LNCaP clone FGC (cell line): ENCODE data around the gene LSM12.
"Not testable (repeated sequence)": the region's sequence is repeated elsewhere in the genome, so short reads cannot be mapped to it uniquely, and the experiment has no call there.

Experiments used
- DNase-seq: peaks from one replicate; pipeline ENCODE4 v3.0.0-alpha.2; 2011; ENCODE audit warnings: low read depth
- H3K4me3 ChIP-seq: 2 replicates; pipeline ENCODE4 v1.5.1; 2011; ENCODE audit warnings: mild to moderate bottlenecking, low read depth, low read length, control low read depth
- CTCF ChIP-seq: IDR thresholded peaks from 2 replicates; pipeline ENCODE4 v1.5.1; 2012; ENCODE audit warnings: mild to moderate bottlenecking; ENCODE audit not compliant: control insufficient read depth, insufficient read depth; ENCODE audit errors: extremely low read depth

LSM12 gene

GRCh38 chr17:44038604-44039011 is 27.9 kb downstream of the LSM12 start:
- no peak for DNase-seq
- no peak overlapping the region for H3K4me3 ChIP-seq
- TF ChIP-seq CTCF: no peak

- no peak overlapping the region for H3K4me3 ChIP-seq
- TF ChIP-seq CTCF: no peak
- DNase-seq: no peak
Measured at GRCh38 chr17:44037471-44037870, 29.0 kb downstream of the LSM12 start.

- not testable (repeated sequence) for DNase-seq, H3K4me3 ChIP-seq
Measured at GRCh38 chr17:44034688-44035087, 31.8 kb downstream of the LSM12 start.

GRCh38 chr17:44033861-44034408 is 32.5 kb downstream of the LSM12 start:
- no peak overlapping the region for H3K4me3 ChIP-seq
- no peak for TF ChIP-seq CTCF
- DNase-seq: no peak

- TF ChIP-seq CTCF: no peak
- DNase-seq: no peak
- H3K4me3 ChIP-seq: no peak overlapping the region
Measured at GRCh38 chr17:44030482-44030881, 36.0 kb downstream of the LSM12 start.

- no peak for TF ChIP-seq CTCF
- DNase-seq: no peak
- no peak overlapping the region for H3K4me3 ChIP-seq
Measured at GRCh38 chr17:44029736-44030135, 36.7 kb downstream of the LSM12 start.

- TF ChIP-seq CTCF: no peak
- no peak for DNase-seq
- no peak overlapping the region for H3K4me3 ChIP-seq
Measured at GRCh38 chr17:44024853-44025252, 41.6 kb downstream of the LSM12 start.
